Muscle layer of colon (tissue), 2 donors: Measurements from ENCODE around the gene CDH18.

ENCODE experiments used
- H3K27ac ChIP-seq: one replicate; pipeline ENCODE4 v1.7.0; 2013; ENCODE audit warnings: low read depth, mild to moderate bottlenecking, low read length, moderate library complexity
- H3K27me3 ChIP-seq, 2 donors: one replicate each; pipeline ENCODE4 v1.7.0; 2013; ENCODE audit warnings: low read length in 2 of 2, mild to moderate bottlenecking in 2 of 2; ENCODE audit not compliant: insufficient read depth in 2 of 2, control insufficient read depth in 1 of 2
- H3K36me3 ChIP-seq: one replicate; pipeline ENCODE4 v1.7.0; 2013; ENCODE audit warnings: mild to moderate bottlenecking, low read length; ENCODE audit not compliant: insufficient read depth
- H3K4me1 ChIP-seq: one replicate; pipeline ENCODE4 v1.7.0; 2013; ENCODE audit warnings: mild to moderate bottlenecking, low read length; ENCODE audit not compliant: insufficient read depth
- H3K4me3 ChIP-seq, 2 donors: one replicate each; pipeline ENCODE4 v1.7.0; 2013; ENCODE audit warnings: low read length in 2 of 2, low read depth in 1 of 2, mild to moderate bottlenecking in 1 of 2, moderate library complexity in 1 of 2
- H3K9ac ChIP-seq: one replicate; pipeline ENCODE4 v1.7.0; 2013; ENCODE audit warnings: low read length
- H3K9me3 ChIP-seq: one replicate; pipeline ENCODE4 v1.7.0; 2013; ENCODE audit warnings: mild to moderate bottlenecking, low read length
- donor health status: abdominal sarcoma.
- donor health status: Adenocarcinoma of cecum.

CDH18 gene

GRCh38 chr5:19565466-19565865 lies 422.5 kb downstream of the CDH18 start:
- Histone ChIP-seq H3K27ac (no peak overlapping the region), H3K4me3 (no peak overlapping the region), H3K27me3 (no peaks in the 10 kb centered on the region), H3K4me1 (no peaks in the 10 kb centered on the region), H3K9me3 (no peaks in the 10 kb centered on the region), H3K9ac (no peak overlapping the region), H3K36me3 (no peaks in the 10 kb centered on the region)

- H3K9me3 ChIP-seq, result no peaks in the 10 kb centered on the region
- no peaks in the 10 kb centered on the region for H3K4me1 ChIP-seq
- H3K9ac ChIP-seq, result no peak overlapping the region
- no peaks in the 10 kb centered on the region for H3K36me3 ChIP-seq
- H3K4me3 ChIP-seq, result no peak overlapping the region
- H3K27ac ChIP-seq, result no peak overlapping the region
- H3K27me3 ChIP-seq, result no peaks in the 10 kb centered on the region
Measured at GRCh38 chr5:19564036-19564435, 424.0 kb downstream of the CDH18 start.

GRCh38 chr5:19555876-19556275 lies 432.1 kb downstream of the CDH18 start:
- Histone ChIP-seq H3K27ac (no peak overlapping the region), H3K36me3 (no peaks in the 10 kb centered on the region), H3K4me1 (no peaks in the 10 kb centered on the region), H3K9ac (no peak overlapping the region), H3K27me3 (no peaks in the 10 kb centered on the region), H3K9me3 (no peaks in the 10 kb centered on the region), H3K4me3 (no peak overlapping the region)

- Histone ChIP-seq H3K9me3 (no peaks in the 10 kb centered on the region), H3K4me1 (no peaks in the 10 kb centered on the region), H3K36me3 (no peaks in the 10 kb centered on the region), H3K27ac (no peak overlapping the region), H3K4me3 (no peak overlapping the region), H3K27me3 (no peaks in the 10 kb centered on the region), H3K9ac (no peak overlapping the region)
Measured at GRCh38 chr5:19555436-19555835, 432.6 kb downstream of the CDH18 start.

- Histone ChIP-seq H3K9me3 (no peaks in the 10 kb centered on the region), H3K36me3 (no peaks in the 10 kb centered on the region), H3K9ac (no peak overlapping the region), H3K4me1 (no peaks in the 10 kb centered on the region), H3K4me3 (no peak overlapping the region), H3K27ac (no peak overlapping the region), H3K27me3 (no peaks in the 10 kb centered on the region)
Measured at GRCh38 chr5:19554524-19554923, 433.5 kb downstream of the CDH18 start.

- Histone ChIP-seq H3K27ac (no peak overlapping the region), H3K36me3 (no peaks in the 10 kb centered on the region), H3K4me1 (no peaks in the 10 kb centered on the region), H3K4me3 (no peak overlapping the region), H3K27me3 (no peaks in the 10 kb centered on the region), H3K9me3 (no peaks in the 10 kb centered on the region), H3K9ac (no peak overlapping the region)
Measured at GRCh38 chr5:19547640-19548039, 440.4 kb downstream of the CDH18 start.

GRCh38 chr5:19546521-19546920 lies 441.5 kb downstream of the CDH18 start:
- no peak overlapping the region for H3K27ac ChIP-seq

GRCh38 chr5:19538607-19539006 lies 449.4 kb downstream of the CDH18 start:
- Histone ChIP-seq H3K36me3 (no peaks in the 10 kb centered on the region), H3K4me1 (no peaks in the 10 kb centered on the region), H3K27me3 (no peaks in the 10 kb centered on the region), H3K9me3 (no peaks in the 10 kb centered on the region), H3K4me3 (no peak overlapping the region), H3K9ac (no peak overlapping the region), H3K27ac (no peak overlapping the region)

More at GRCh38 chr5:19546521-19546920, 441.5 kb downstream of the CDH18 start:
- no peaks in the 10 kb centered on the region for H3K27me3 ChIP-seq
- H3K9me3 ChIP-seq, result no peaks in the 10 kb centered on the region
- no peaks in the 10 kb centered on the region for H3K4me1 ChIP-seq
- no peak overlapping the region for H3K9ac ChIP-seq
- H3K36me3 ChIP-seq, result no peaks in the 10 kb centered on the region
- no peak overlapping the region for H3K4me3 ChIP-seq

GRCh38 chr5:19536387-19536786 lies 451.6 kb downstream of the CDH18 start:
- Histone ChIP-seq H3K4me3 (no peak overlapping the region), H3K9ac (no peak overlapping the region), H3K27me3 (no peaks in the 10 kb centered on the region), H3K36me3 (no peaks in the 10 kb centered on the region), H3K27ac (no peak overlapping the region), H3K9me3 (no peaks in the 10 kb centered on the region), H3K4me1 (no peaks in the 10 kb centered on the region)

- Histone ChIP-seq H3K27ac (no peak overlapping the region), H3K36me3 (no peaks in the 10 kb centered on the region), H3K4me1 (no peaks in the 10 kb centered on the region), H3K4me3 (no peak overlapping the region), H3K27me3 (no peaks in the 10 kb centered on the region), H3K9ac (no peak overlapping the region), H3K9me3 (no peaks in the 10 kb centered on the region)
Measured at GRCh38 chr5:19534751-19535150, 453.2 kb downstream of the CDH18 start.

- no peak overlapping the region for H3K4me3 ChIP-seq
- H3K27ac ChIP-seq, result no peak overlapping the region
- no peaks in the 10 kb centered on the region for H3K9me3 ChIP-seq
- H3K4me1 ChIP-seq, result no peaks in the 10 kb centered on the region
- H3K27me3 ChIP-seq, result no peaks in the 10 kb centered on the region
- H3K9ac ChIP-seq, result no peak overlapping the region
- no peaks in the 10 kb centered on the region for H3K36me3 ChIP-seq
Measured at GRCh38 chr5:19532936-19533335, 455.1 kb downstream of the CDH18 start.

GRCh38 chr5:19531374-19531952 lies 456.5 kb downstream of the CDH18 start:
- Histone ChIP-seq H3K9ac (no peak overlapping the region), H3K27ac (no peak overlapping the region), H3K4me3 (no peak overlapping the region), H3K27me3 (no peaks in the 10 kb centered on the region), H3K4me1 (no peaks in the 10 kb centered on the region), H3K36me3 (no peaks in the 10 kb centered on the region), H3K9me3 (no peaks in the 10 kb centered on the region)
